Measurements from ENCODE around the gene GAPDHS.

The GAPDHS gene

DNA sequence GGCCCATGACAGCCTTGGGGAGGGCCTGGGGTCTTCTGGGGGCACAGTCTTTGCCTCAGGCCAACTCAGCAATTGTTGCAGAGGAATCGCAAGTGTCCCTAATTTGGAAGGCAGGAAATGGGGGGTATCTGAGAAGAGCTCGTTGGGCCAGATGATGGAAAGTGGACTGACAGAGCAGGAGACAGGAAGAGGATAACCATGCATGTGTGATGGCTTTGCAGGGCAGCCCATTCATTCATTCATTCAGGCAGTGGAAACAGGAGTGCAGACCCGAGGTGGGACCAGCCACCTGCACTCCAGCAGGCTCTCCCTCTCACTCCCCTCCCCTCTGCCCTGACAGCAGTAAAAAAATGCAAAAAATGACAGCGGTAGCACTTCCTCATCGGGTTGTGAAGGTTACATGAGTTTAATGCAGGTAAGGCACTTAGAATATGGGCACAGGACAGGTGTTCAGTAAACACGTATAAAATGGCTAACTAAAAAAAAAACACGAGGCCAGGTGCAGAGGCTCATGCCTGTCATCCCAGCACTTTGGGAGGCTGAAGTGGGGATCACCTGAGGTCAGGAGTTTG lies 7.2 kb downstream of the GAPDHS start:
- no peak for DNase-seq (ENCODE audit: low read depth)

DNA sequence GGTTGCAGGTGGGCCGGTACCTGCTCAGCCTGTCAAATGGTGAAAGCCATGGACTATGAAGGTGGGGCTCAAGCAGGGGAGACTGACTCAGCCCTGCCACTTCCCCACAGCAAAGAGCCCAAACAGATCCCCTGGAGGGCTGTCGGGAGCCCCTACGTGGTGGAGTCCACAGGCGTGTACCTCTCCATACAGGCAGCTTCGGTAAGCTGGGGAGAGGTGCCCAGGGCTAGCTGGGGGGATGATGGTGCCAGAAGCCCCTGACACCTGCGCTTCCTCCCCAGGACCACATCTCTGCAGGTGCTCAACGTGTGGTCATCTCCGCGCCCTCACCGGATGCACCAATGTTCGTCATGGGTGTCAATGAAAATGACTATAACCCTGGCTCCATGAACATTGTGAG lies 9.0 kb downstream of the GAPDHS start:
- no peak for DNase-seq (ENCODE audit: low read depth)

DNA sequence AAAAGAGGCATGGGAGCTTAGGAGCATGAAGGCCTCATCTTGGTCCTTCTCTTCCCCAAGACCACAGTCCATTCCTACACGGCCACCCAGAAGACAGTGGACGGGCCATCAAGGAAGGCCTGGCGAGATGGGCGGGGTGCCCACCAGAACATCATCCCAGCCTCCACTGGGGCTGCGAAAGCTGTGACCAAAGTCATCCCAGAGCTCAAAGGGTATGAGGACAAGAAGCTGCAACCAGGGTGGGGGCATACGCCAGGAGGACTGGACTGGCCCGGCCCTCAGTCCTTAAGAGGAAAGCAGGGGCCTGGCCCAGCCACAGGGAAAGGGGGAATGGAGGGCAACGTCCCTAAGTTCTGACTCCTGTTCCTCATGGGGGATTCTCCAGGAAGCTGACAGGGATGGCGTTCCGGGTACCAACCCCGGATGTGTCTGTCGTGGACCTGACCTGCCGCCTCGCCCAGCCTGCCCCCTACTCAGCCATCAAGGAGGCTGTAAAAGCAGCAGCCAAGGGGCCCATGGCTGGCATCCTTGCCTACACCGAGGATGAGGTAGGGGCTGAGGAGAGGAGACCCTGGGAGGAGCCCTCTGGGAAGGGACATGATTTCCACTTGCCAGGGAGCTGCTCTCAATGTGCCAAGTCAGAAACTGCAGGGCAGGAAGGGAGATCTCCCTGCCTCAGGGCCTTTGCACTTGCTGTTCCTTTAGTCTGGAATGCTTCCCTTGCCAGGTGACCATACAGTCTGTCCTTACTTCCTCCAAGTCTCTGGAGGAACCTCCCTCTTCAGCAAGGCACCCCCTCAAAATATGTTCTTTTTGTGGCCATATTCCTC lies 10.2 kb downstream of the GAPDHS start:
- no peak for DNase-seq (ENCODE audit: low read depth)

DNA sequence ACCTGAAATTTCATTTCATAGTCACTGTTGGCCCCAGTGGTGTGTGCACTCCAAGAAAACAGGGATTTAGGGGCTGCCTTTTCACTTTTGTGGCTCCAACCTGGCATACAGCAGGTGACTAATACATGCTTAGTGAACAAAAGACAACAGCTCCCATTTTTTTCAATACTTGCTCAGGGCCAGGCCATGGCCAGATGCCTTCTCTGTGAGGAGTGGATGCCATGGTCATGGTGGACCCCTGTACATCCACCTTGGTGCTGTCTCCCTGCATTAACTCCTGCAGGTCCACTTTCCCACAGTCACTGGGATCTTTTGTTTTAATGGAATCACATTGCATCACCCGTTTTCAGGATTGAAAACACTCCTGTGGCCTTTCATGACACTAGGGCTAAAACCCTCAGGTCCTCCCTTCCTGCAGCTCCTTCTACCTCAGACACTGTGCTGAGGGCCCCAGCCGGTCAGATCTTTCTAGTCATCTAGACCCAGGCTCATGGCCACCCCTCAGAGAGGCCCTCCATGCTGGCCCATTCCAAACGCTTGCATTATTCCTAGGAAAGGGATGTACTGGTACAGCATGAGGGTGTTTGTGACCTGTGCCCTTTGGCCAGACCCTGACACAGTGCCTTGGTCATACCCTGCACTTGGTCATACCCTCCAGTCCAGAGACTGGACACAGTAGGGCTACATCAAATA lies 11.0 kb downstream of the GAPDHS start:
- no peak for DNase-seq (ENCODE audit: low read depth)

DNA sequence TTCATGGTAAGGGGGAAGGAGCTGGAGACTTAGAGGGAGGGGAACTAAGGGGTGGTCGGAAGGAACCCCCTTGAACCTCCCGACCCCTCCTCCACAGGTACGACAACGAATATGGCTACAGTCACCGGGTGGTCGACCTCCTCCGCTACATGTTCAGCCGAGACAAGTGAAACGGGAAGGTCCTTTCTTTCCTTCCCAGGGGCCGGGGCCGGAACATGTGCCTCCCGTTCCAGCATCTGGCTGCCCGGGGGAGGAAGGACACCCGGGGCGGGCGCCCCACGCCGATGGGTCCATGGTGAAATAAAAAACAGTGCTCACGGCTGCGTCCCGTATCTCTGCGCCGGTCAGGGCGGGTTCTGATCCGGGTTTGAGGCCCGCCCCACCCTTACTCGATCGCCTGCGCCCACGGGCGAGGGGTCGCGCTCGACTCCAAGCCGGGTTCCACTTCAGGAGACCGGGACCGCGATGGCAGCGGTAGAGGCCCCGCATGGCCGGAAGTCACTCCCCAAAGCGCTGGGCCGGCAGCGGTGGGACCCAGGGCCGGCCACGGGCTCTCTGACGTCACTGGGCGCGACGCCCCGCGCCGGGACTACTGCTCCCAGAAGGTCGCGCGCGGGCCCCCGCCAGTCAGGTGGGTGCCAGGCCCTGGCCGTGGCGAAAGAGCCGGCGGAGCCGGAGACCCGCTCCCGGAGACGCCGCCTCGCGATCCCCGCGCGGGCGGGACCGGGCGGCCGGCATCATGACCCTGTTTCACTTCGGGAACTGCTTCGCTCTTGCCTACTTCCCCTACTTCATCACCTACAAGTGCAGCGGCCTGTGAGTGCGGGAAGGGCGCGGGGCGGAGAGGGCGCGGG lies 12.0 kb downstream of the GAPDHS start, which contains the start of gene TMEM147:
Gene TMEM147, plus strand, starts transcription at position 626 of the 854 bp plus-strand sequence. Its CDS starts 114 bp downstream, at position 740.
- DNase-seq (ENCODE audit: low read depth), result peak; percentile 68

DNA sequence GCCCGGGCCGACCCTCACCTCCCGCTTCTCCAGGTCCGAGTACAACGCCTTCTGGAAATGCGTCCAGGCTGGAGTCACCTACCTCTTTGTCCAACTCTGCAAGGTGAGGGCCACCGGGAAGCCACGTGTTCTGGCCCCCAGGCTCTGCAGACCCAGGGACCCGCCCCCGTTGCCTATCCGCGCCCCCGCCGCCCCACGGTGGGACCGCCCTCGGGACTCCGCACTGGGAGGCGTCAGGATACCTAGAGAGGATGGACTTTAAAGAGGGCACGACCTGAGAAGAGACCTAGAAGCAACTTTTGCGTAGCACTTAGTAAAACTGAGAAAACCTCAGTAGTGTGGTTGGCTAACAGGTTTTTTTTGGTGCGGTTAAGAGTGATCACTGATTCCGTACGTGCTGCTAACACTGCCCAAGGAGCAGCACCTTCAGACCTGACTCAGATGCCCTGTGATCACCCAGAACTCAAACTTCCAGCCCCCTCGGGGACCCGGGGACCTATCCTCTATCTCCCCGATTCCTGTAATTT lies 12.7 kb downstream of the GAPDHS start:
- DNase-seq (ENCODE audit: low read depth), result no peak

DNA sequence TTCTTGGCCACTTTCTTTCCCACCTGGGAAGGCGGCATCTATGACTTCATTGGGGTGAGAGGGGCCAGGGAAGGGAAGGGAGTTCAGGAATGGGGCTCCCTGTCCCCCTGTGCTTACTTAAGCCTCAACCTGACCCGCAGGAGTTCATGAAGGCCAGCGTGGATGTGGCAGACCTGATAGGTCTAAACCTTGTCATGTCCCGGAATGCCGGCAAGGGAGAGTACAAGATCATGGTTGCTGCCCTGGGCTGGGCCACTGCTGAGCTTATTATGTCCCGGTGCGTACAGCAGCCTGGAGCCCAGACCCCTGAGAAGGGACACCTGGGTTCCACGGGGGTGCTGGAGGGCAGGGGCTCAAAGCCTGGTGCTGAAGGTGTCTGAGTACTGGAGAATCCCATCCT lies 13.3 kb downstream of the GAPDHS start:
- no peak for DNase-seq (ENCODE audit: low read depth)

DNA sequence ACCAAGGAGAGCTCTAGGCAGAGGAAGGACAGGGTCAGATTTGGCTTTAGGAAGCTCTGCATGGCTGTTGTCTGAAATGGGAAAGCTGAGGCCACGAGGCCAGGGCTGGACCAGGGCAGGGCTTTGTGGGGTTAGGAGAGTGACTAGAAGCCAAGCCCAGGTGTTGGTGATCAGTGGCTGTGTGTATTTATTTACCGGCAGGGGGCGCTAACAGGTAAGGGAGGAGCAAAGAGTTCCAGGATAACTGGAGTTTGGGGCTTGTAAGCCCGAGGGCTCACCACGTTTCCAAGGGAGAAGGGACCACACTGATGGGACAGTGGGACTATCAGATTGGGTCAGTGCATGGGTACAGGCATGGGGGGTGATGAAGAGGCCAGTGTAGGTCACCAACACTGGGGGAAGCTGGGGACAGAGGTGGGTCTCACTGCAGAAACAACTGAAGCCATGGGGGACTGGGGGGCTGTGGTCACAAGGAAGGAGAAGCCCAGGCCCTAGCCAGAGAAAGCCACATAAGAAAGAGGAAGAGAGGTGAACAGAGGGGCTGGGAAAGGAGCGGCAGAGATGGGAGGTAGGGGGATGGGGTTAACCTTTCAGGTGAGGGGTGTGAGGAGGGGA lies 16.0 kb downstream of the GAPDHS start:
- peak; percentile 30 for DNase-seq (ENCODE audit: low read depth)

DNA sequence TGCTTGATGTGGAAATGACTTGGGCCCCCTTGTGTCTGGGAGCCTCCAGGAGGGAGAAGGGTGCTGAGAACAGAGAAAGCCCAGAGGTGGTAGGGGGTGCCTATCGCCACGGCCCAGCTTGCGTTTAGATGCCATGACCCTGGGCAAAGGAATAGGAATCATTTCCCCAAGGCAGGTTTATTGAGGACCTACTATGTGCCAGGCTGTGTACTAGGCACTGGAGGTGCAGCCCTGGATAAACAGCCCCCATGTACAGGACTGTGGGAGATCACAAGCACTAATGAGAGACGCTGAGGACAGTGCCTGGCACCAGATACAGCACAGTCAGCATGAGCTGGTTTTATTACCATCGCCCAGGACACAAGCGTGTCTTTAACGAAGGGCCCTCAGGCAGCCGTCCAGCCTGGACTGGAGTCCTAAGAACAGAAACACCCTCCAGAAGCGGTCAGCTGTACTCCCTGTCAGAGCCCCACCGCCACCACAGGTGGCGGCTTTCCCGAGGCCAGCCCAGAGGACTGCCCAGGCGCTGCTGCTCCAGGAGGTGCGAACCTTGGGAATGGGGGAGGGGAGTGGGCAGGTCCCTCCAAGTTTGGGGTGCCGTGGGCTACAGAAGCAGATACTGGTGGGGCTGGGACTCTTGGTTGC lies 16.7 kb downstream of the GAPDHS start:
- no peak for DNase-seq (ENCODE audit: low read depth)

DNA sequence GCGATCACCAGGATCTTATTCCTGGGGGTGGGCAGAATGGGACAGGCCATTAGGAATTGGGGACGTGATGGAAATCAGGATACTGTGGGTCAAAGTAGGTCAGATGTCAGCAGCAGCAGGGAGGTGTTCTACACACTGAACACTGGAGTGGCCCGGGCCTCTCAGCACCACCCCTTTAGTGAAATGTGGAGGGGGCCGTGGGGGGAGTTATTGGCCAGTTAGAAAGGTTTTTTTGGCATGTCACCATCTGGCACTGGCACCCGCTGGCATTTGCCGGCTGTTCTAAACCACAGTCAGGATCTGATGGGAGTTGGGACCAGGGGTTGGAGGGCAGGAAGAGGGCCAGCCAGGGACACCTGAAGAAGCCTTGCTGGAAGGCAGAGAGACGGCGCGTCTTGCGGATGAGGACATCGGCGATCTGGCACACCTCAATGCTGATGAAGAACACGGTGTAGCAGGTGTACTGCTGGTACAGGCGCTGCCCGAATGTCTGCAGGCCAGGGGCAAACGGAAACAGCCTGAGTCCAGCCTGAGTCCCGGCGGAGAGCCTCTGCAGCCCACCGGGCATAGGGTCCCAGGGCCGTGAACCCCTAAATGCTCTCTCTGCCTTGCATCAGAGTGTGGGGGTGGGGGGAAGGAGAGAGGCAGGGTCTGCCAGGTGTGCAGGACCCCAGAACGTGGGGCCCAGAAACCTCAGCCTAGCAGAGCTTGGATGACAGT lies 18.0 kb downstream of the GAPDHS start:
- DNase-seq (ENCODE audit: low read depth), result no peak

DNA sequence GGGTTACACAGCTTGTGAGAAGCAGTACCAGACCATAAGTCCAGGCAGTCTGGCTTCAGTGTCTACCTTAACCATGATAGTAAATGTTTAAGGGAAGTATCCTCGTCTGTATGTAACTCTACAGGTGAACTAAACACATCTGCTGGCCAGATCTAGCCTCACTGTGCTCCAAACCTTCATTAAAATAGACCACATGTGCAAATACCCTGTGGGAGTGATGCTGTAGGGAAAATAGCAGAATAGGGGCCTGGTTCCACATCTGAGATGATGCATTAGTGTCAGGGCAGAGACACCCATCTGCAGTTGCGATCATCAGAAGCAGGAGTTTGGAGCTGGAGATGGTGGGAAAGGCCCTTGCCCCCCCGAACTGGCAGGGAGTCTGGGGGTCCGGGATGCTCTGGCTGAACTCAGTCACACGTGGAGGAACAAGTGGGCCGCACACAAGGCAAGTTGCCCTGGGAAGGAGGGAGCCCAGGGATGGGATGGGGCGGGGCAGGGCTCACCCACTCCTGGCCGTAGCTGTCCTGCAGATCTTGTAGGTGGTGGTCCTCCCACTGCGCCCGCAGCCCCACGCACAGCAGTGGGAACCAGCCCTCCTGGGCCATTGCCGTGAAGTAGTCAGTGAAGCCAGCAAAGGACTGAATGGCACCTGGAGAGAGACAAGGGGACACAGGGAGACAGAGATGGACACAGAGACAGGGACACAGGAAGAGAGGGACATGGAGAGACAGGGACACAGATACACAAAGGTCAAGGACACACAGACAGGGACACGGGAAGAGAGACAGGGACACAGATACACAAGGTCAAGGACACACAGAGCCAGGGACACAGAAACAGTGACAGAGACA lies 19.5 kb downstream of the GAPDHS start:
- DNase-seq (ENCODE audit: low read depth), result no peak

DNA sequence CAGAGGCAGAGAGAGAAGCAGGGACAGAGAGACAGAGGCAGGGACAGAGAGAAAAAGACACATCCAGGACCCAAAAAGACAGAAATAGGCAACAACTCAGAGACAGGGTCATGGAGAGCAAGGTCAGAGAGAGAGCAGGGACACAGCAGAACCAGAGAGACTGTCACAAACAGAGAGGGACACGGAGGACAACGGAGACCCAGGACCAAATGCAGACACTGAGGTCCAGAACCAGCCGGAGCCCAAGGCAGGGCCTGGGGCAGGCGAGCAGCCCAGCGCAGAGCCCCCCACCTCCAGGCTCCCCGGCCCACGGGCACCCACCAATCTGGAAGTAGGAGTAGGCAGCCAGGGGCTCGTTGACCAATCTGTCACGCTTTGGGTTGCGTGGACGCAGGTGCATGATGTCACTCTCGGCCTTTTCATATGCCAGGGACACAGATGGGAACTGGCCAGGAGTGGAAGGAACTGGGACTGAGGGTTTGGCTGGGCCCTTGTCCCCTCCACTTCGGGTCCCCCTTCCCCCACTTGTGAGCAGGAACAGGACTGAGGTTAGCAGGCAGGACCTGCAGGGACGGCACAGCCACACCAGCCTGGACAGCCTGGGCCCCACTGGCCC lies 20.2 kb downstream of the GAPDHS start:
- no peak for DNase-seq (ENCODE audit: low read depth)

DNA sequence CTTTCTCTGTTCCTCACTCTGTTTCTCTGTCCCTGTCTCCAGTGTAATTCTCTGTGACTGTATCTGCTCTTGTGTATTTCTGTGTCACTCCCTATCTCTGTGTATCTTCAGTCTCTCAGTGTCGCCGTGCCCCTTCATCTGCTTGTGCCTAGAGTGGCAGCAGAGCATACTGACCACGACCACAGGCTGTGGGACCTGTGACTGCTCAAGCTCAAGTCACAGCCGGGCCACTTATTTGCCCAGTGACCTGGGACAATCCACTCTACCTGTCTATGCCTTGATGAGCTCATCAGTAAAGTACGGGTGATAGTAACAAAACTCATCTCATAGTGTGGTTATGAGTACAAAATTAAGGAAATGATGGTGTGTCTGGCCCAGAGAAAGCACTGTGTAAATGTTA lies 20.8 kb downstream of the GAPDHS start:
- no peak for DNase-seq (ENCODE audit: low read depth)

DNA sequence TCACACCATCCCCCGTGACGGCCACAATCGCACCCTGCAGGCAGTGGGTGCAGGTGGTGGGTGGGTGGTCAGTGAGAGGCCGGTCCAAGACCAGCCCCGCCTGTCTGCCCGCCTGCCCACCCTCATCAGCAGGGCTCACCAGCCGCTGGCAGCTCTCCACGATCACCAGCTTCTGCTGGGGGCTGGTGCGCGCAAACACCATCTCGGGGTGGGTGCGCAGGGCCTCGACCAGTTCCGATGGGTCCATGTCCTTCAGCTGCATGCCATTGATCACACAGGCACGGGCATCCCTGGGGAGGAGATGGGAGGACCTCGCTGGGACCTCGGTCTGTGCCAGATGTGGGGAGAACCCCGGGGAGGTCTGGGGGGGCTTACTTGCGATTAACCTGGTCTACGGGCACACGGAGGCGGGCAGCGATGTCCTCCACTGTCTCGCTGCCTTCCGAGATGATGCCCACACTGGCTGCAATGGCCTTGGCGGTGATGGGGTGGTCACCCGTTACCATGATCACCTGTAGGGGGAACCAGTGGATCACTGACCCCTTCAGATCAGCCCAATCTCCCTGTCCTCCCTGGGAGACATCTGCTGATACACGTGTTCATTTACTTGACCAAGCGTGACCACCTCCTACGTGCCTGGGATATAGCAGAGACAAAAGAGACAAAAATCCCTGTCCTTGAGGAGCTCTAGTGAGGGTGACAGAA lies 22.2 kb downstream of the GAPDHS start:
- peak; percentile 13 for DNase-seq (ENCODE audit: low read depth)

DNA sequence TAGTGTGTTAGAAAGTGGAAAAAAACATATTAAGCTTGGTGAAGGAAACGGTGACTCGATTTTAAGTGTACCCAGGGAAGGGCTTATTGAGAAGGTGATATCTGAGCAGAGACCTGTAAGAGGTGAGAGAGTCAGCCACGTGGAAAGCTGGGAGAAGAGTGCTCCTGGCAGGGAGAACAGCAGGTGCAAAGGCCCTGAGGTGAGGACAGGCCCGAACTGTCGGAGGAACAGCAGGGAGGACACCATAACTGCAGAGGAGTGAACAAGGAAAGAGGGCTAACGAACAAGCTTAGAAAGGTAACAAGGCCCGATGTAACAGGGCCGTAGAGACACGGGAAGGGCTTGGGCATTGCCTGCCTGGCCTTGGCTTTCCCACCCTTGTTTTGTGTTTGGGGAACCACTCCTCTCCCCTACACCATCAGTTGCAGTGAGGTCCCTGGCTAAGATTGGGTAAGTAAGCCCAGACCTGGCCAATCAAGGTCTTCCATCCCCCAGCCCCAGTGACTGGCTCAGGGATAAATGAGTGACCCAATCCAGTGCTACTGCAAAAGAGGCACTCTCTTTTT lies 22.9 kb downstream of the GAPDHS start:
- no peak for DNase-seq (ENCODE audit: low read depth)

DNA sequence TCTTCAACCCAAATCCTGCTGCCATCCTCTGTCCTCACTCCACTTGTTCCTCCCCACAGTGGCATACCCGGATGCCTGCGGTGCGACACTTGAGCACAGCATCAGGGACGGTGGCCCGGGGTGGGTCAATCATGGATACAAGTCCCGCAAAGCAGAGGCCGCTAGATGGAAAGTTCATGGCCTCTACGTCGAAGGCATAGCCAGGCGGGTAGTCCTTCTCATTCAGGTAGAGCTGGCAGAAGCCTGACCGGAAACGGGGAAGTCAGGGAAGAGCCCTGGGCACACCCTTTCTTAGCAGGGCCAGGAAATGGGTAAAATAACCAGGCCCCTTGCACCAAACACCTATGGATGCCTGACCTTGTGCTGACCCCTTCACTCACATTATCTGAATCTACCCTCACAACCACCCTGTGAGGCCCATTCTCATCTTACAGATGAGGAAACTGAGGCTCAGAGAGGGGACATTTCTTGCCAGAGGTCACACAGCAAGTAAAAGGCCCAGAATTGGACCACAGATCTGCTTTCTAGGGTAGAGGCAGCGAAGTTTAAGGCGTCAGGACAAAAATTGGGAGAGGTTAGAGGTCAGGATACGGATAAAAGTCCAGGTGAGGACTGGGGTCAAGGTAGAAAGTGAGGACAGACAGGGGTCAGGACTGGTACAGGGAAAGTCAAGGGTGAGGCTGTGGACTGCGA lies 23.7 kb downstream of the GAPDHS start:
- no peak for DNase-seq (ENCODE audit: low read depth)

Measured in fibroblast of the conjunctiva (primary cell).